Esophagus squamous epithelium (tissue), 5 donors: Measurements from ENCODE around the gene LMX1B. TPM values are rescaled to one million over a fixed set of nuclear protein-coding genes. Genes with fewer than 3 reads are reported as not detected.
"Not testable (repeated sequence)": the region's sequence is repeated elsewhere in the genome, so short reads cannot be mapped to it uniquely, and the experiment has no call there.

ENCODE experiments used
- DNase-seq: peaks from one replicate; lab custom pipeline; 2025; lab: John Stamatoyannopoulos, UW
- H3K27ac ChIP-seq, 4 donors: fragments of 200-600 bp; sonication (generic); one replicate each; pipeline ENCODE4 v1.5.1; 2016 to 2019; ENCODE audit warnings: mild to moderate bottlenecking in 1 of 4
- H3K27me3 ChIP-seq, 4 donors: fragments of 200-600 bp; sonication (generic); 1 replicate in 3 of 4; 2 replicates in 1 of 4; pipeline versions ENCODE4 v1.5.1 to v1.6.0; 2017 to 2021; ENCODE audit warnings: antibody characterized with exemption in 1 of 4
- H3K36me3 ChIP-seq, 3 donors: fragments of 200-600 bp; sonication (generic); one replicate each; pipeline ENCODE4 v1.5.1; 2016 to 2019
- H3K4me1 ChIP-seq, 3 donors: fragments of 200-600 bp; sonication (generic); one replicate each; pipeline ENCODE4 v1.5.1; 2017 to 2019
- H3K4me3 ChIP-seq, 4 donors: fragments of 200-600 bp; sonication (generic); 1 replicate in 3 of 4; 2 replicates in 1 of 4; pipeline ENCODE4 v1.5.1; 2016 to 2019; ENCODE audit warnings: mild to moderate bottlenecking in 2 of 4, moderate library complexity in 1 of 4
- H3K9me3 ChIP-seq, 3 donors: fragments of 200-600 bp; sonication (generic); one replicate each; pipeline ENCODE4 v1.5.1; 2016 to 2019
- CTCF ChIP-seq, 6 experiments: fragments of 450-650 bp in 4 of 6; fragments of 200-600 bp in 2 of 6; sonication (generic) in 2 of 6; IDR thresholded peaks; one replicate each; pipeline ENCODE4 v1.5.1; 2016 to 2019; ENCODE audit warnings: antibody characterized with exemption in 6 of 6, mild to moderate bottlenecking in 4 of 6, moderate library complexity in 4 of 6
- POLR2A ChIP-seq, 4 donors: fragments of 450-650 bp; IDR thresholded peaks; one replicate each; pipeline ENCODE4 v1.6.1; 2017; ENCODE audit warnings: antibody characterized with exemption in 4 of 4, mild to moderate bottlenecking in 4 of 4, moderate library complexity in 3 of 4
- WGBS, 2 donors: methylation state at CpG; one replicate each; pipeline ENCODE4 v1.1.5; 2018; 5-methylcytosine and 5-hydroxymethylcytosine counted together
- intact Hi-C: fragments of 100-400 bp; cut with DNase I; formaldehyde crosslinking; loops from one replicate; pipeline ENCODE4 v1.15.0; 2022
- total RNA-seq, 4 donors: library from RNA; depleted of rRNA; stranded (reverse); fragments of >200 nt; gene quantifications; one replicate each; pipeline ENCODE4 v1.1.0, GENCODE V29; 2016
- donor health status: DM: yes; HTN: yes; CAD: no.

Gene LMX1B
- total RNA-seq, 4 donors from 2014 or later: 0.23 TPM; not detected in 3

- peak overlapping the region; percentile 43 to 80 (median 64) for H3K4me3 ChIP-seq
- H3K27me3 ChIP-seq: peaks cover 0 to 60% (median 0%) of the 10 kb centered on the region in 4 donors
- WGBS, 2 donors: 4 to 43% methylated on average over 1 to 5 of the region's 45 CpGs
- H3K4me1 ChIP-seq: peaks cover 16 to 51% (median 21%) of the 10 kb centered on the region in 3 donors
- intact Hi-C loops: no loop called here
- TF ChIP-seq CTCF (IDR thresholded peaks at IDR 0.05): peak in 1 of 6 experiments; percentile 5
- TF ChIP-seq POLR2A (IDR thresholded peaks at IDR 0.05): peak in 2 of 4 donors; percentile 34 to 58
- no peaks in the 10 kb centered on the region for H3K9me3 ChIP-seq
- H3K27ac ChIP-seq: peak overlapping the region; percentile 80 to 91 (median 84)
- H3K36me3 ChIP-seq: no peaks in the 10 kb centered on the region
- no peak for DNase-seq
These were observed 108.7 kb downstream of the LMX1B start for GRCh38 chr9:126722252-126722921.

GRCh38 chr9:126722922-126723806 is 109.4 kb downstream of the LMX1B start:
- Histone ChIP-seq H3K27ac (peak overlapping the region; percentile 80 to 91 (median 84)), H3K36me3 (no peaks in the 10 kb centered on the region), H3K4me1 (peaks cover 16 to 51% (median 21%) of the 10 kb centered on the region in 3 donors), H3K9me3 (no peaks in the 10 kb centered on the region), H3K4me3 (peak overlapping the region; percentile 43 to 80 (median 64)), H3K27me3 (peaks cover 0 to 66% (median 0%) of the 10 kb centered on the region in 4 donors)
- TF ChIP-seq POLR2A (IDR thresholded peaks at IDR 0.05) (peak in 2 of 4 donors; percentile 38 to 60), CTCF (IDR thresholded peaks at IDR 0.05) (no peak)
- 28% methylated on average over 4 of the region's 68 CpGs; no CpG with 5 or more reads in 1 of the 2 donors for WGBS, 2 donors
- intact Hi-C loops: no loop called here
- DNase-seq: no peak

GRCh38 chr9:126723807-126724172 is 110.1 kb downstream of the LMX1B start:
- no peak for DNase-seq
- peaks cover 16 to 51% (median 21%) of the 10 kb centered on the region in 3 donors for H3K4me1 ChIP-seq
- 57 to 58% methylated on average over 10 to 12 of the region's 14 CpGs for WGBS, 2 donors
- H3K9me3 ChIP-seq: no peaks in the 10 kb centered on the region
- H3K27ac ChIP-seq: peak overlapping the region in 2 of 4 donors; percentile 87 to 91
- H3K27me3 ChIP-seq: peaks cover 0 to 64% (median 0%) of the 10 kb centered on the region in 4 donors
- H3K4me3 ChIP-seq: peak overlapping the region in 2 of 4 donors; percentile 73 to 80
- intact Hi-C loops: no loop called here
- no peaks in the 10 kb centered on the region for H3K36me3 ChIP-seq
- TF ChIP-seq POLR2A (IDR thresholded peaks at IDR 0.05) (no peak), CTCF (IDR thresholded peaks at IDR 0.05) (no peak)

- H3K4me3 ChIP-seq: no peak overlapping the region
- intact Hi-C loops: no loop called here
- peaks cover 16 to 50% (median 21%) of the 10 kb centered on the region in 3 donors for H3K4me1 ChIP-seq
- no peak overlapping the region for H3K27ac ChIP-seq
- H3K27me3 ChIP-seq: peaks cover 0 to 60% (median 0%) of the 10 kb centered on the region in 4 donors
- TF ChIP-seq POLR2A (IDR thresholded peaks at IDR 0.05): no peak
- TF ChIP-seq CTCF (IDR thresholded peaks at IDR 0.05): no peak
- no peak for DNase-seq
- 54 to 61% methylated on average over 4 to 6 of the region's 6 CpGs for WGBS, 2 donors
- no peaks in the 10 kb centered on the region for H3K9me3 ChIP-seq
- H3K36me3 ChIP-seq: no peaks in the 10 kb centered on the region
These were observed 110.5 kb downstream of the LMX1B start for GRCh38 chr9:126724226-126724625.

- intact Hi-C loops, H3K36me3 ChIP-seq, H3K9me3 ChIP-seq, H3K27ac ChIP-seq, DNase-seq, H3K4me3 ChIP-seq: not testable (repeated sequence)
- WGBS, 2 donors: 43 to 73% methylated on average over 3 to 4 of the region's 4 CpGs
- H3K4me1 ChIP-seq: peaks cover 16 to 38% (median 19%) of the 10 kb centered on the region in 3 donors
- H3K27me3 ChIP-seq: peaks cover 0 to 49% (median 0%) of the 10 kb centered on the region in 4 donors
These were observed 111.8 kb downstream of the LMX1B start for GRCh38 chr9:126725485-126725884.

GRCh38 chr9:126728210-126728609 is 114.5 kb downstream of the LMX1B start:
- H3K27ac ChIP-seq, intact Hi-C loops, H3K9me3 ChIP-seq, DNase-seq, H3K36me3 ChIP-seq, H3K4me3 ChIP-seq: not testable (repeated sequence)
- Histone ChIP-seq H3K4me1 (peaks cover 3 to 12% (median 4%) of the 10 kb centered on the region in 3 donors), H3K27me3 (peaks cover 0 to 43% (median 0%) of the 10 kb centered on the region in 4 donors)
- WGBS, 2 donors: 87 to 90% methylated on average over 8 of the region's 8 CpGs

- H3K36me3 ChIP-seq, DNase-seq, H3K27ac ChIP-seq, intact Hi-C loops, H3K4me3 ChIP-seq, H3K4me1 ChIP-seq: not testable (repeated sequence)
- H3K27me3 ChIP-seq: peaks cover 0 to 35% (median 0%) of the 10 kb centered on the region in 4 donors
- 85 to 88% methylated on average over 1 to 8 of the region's 8 CpGs for WGBS, 2 donors
- peaks cover 0 to 12% (median 5%) of the 10 kb centered on the region in 3 donors for H3K9me3 ChIP-seq
These were observed 116.9 kb downstream of the LMX1B start for GRCh38 chr9:126730592-126730991.
